GM19240 (cell line): ENCODE results near the gene DAZ4.
"Not testable (repeated sequence)": the region's sequence is repeated elsewhere in the genome, so short reads cannot be mapped to it uniquely, and the experiment has no call there.

Experiments used
- DNase-seq: peaks from one replicate; pipeline ENCODE4 v3.0.0; 2011; ENCODE audit warnings: low spot score; ENCODE audit not compliant: insufficient read length

DAZ4 gene, protein sequence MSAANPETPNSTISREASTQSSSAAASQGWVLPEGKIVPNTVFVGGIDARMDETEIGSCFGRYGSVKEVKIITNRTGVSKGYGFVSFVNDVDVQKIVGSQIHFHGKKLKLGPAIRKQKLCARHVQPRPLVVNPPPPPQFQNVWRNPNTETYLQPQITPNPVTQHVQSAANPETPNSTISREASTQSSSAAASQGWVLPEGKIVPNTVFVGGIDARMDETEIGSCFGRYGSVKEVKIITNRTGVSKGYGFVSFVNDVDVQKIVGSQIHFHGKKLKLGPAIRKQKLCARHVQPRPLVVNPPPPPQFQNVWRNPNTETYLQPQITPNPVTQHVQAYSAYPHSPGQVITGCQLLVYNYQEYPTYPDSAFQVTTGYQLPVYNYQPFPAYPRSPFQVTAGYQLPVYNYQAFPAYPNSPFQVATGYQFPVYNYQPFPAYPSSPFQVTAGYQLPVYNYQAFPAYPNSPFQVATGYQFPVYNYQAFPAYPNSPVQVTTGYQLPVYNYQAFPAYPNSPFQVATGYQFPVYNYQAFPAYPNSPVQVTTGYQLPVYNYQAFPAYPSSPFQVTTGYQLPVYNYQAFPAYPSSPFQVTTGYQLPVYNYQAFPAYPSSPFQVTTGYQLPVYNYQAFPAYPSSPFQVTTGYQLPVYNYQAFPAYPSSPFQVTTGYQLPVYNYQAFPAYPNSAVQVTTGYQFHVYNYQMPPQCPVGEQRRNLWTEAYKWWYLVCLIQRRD

DNA sequence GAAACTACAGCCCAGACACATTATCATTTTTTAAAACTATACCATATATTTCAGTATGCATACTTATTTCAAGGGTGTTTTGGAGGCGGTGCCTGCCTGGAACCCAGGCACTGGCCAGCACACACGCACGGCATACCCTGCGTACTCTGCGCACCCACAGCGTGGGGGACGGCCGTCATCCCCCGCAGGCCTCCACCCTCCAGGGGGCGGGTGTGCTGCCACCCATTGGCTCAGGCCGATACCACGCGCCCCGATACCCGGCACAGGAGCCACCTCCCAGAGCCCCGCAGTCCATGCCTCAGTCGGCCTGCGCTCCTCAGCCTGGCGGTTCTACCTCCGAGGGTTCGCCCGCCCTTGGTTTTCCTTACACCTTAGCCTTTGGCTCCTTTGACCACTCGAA lies at the start of gene DAZ4:
Gene DAZ4 (plus strand): TSS at position 301 of the 400 bp plus-strand sequence. CDS start 208 bp downstream, outside the sequence.
- DNase-seq = not testable (repeated sequence)

DNA sequence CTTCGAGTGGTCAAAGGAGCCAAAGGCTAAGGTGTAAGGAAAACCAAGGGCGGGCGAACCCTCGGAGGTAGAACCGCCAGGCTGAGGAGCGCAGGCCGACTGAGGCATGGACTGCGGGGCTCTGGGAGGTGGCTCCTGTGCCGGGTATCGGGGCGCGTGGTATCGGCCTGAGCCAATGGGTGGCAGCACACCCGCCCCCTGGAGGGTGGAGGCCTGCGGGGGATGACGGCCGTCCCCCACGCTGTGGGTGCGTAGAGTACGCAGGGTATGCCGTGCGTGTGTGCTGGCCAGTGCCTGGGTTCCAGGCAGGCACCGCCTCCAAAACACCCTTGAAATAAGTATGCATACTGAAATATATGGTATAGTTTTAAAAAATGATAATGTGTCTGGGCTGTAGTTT lies 20.4 kb upstream of the DAZ4 start, which contains the start of gene DAZ3:
Gene DAZ3 (minus strand): TSS at position 101 of the 400 bp plus-strand sequence. CDS start 208 bp downstream, outside the sequence.
- DNase-seq = not testable (repeated sequence)

DNA sequence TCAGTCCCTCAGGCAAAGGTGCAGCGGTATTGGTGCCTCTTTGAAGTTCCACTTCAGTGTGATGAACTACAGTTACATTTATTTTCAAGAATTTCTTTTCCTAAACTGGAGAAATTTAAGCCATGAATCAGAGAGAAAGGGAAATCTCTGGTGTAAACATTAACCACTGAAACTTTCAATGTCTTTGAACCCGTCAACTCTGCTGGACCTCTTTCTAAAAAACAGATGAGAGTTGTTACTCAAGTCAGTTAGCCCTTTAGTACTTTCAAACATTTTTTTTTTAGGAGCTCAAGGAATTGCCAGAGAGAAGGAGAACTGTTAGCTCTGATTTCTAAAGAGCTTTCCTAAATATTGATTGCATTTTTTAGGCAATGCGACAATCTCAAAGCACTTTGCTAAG lies 11.9 kb upstream of the DAZ4 start:
- not testable (repeated sequence) for DNase-seq

DNA sequence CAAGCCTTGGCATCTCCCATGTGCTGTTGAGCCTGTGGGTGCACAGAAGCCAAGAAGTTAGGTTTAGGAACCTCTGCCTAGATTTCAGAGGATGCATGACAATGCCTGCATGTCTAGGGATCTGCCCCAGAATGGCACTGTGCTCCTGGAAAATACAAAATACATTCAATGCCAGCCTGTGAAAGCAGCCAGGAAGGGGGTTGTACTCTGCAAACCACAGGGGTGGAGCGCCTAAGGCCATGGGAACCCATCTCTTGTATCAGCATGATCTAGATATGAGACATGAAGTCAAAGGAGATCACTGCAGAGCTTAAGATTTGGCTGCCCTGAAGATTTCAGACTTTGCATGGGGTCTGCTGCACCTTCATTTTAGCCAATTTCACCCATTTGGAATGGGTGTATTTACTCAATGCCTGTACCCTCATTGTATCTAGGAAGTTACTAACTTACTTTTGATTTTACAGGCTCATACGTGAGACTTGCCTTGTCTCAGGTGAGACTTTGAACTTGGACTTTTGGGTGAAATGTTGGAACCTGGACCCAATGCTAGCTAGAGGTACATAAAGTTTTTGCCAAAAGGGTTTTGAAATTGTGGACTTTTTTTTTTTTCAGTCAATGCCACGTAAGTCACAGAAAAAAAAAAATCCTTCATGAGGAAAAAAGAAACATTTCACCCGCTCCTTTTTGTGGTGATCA lies 9.4 kb upstream of the DAZ4 start:
- DNase-seq = not testable (repeated sequence)

DNA sequence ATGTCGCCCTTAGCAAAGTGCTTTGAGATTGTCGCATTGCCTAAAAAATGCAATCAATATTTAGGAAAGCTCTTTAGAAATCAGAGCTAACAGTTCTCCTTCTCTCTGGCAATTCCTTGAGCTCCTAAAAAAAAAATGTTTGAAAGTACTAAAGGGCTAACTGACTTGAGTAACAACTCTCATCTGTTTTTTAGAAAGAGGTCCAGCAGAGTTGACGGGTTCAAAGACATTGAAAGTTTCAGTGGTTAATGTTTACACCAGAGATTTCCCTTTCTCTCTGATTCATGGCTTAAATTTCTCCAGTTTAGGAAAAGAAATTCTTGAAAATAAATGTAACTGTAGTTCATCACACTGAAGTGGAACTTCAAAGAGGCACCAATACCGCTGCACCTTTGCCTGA lies 8.7 kb upstream of the DAZ4 start:
- not testable (repeated sequence) for DNase-seq
